Measurements from ENCODE around the gene SPDYE2B. TPM values are rescaled to one million over a fixed set of nuclear protein-coding genes. Genes with fewer than 3 reads are reported as not detected.
A peak's percentile ranks its signal among the peaks of the same experiment; 100 is the strongest.
"Not testable (repeated sequence)": the region's sequence is repeated elsewhere in the genome, so short reads cannot be mapped to it uniquely, and the experiment has no call there.

The SPDYE2B gene
- total RNA-seq, 1 experiment from 2014 or later: not detected

GRCh38 chr7:102638848-102639247 is 11.3 kb upstream of the SPDYE2B start:
- DNase-seq (ENCODE audit: extremely low read depth, low read depth): not testable (repeated sequence)

GRCh38 chr7:102642691-102643090 is 7.4 kb upstream of the SPDYE2B start, which contains the start of gene UPK3BL1:
TSS of gene UPK3BL1 (minus strand) at chr7:102642791. CDS start at chr7:102642741, 50 bp downstream.
- DNase-seq (ENCODE audit: extremely low read depth, low read depth): not testable (repeated sequence)

- DNase-seq (ENCODE audit: extremely low read depth, low read depth): not testable (repeated sequence)
These were observed 6.7 kb upstream of the SPDYE2B start for GRCh38 chr7:102643404-102643803.

GRCh38 chr7:102647813-102648212 is 2.3 kb upstream of the SPDYE2B start:
- not testable (repeated sequence) for DNase-seq (ENCODE audit: extremely low read depth, low read depth)

- not testable (repeated sequence) for DNase-seq (ENCODE audit: extremely low read depth, low read depth)
These were observed 14.6 kb downstream of the SPDYE2B start for GRCh38 chr7:102664765-102665164.

- DNase-seq (ENCODE audit: extremely low read depth, low read depth): not testable (repeated sequence)
These were observed 16.7 kb downstream of the SPDYE2B start for GRCh38 chr7:102666850-102667249.

- not testable (repeated sequence) for DNase-seq (ENCODE audit: extremely low read depth, low read depth)
These were observed 17.4 kb downstream of the SPDYE2B start for GRCh38 chr7:102667523-102667922.

- DNase-seq (ENCODE audit: extremely low read depth, low read depth): peak; percentile 69
These were observed 21.2 kb downstream of the SPDYE2B start, which contains the start of gene POLR2J2 for GRCh38 chr7:102671166-102671955. TSS of gene POLR2J2 (minus strand) at chr7:102671663. CDS start at chr7:102671601, 62 bp downstream.

- DNase-seq (ENCODE audit: extremely low read depth, low read depth): not testable (repeated sequence)
These were observed 21.8 kb downstream of the SPDYE2B start for GRCh38 chr7:102671956-102672307.

- DNase-seq (ENCODE audit: extremely low read depth, low read depth): not testable (repeated sequence)
These were observed 23.4 kb downstream of the SPDYE2B start for GRCh38 chr7:102673447-102674067.

- not testable (repeated sequence) for DNase-seq (ENCODE audit: extremely low read depth, low read depth)
These were observed 25.4 kb downstream of the SPDYE2B start for GRCh38 chr7:102675545-102675944.

- not testable (repeated sequence) for DNase-seq (ENCODE audit: extremely low read depth, low read depth)
These were observed 30.7 kb downstream of the SPDYE2B start for GRCh38 chr7:102680780-102681179.

- DNase-seq (ENCODE audit: extremely low read depth, low read depth): not testable (repeated sequence)
These were observed 32.4 kb downstream of the SPDYE2B start for GRCh38 chr7:102682560-102682959.

GRCh38 chr7:102688299-102689036 is 38.3 kb downstream of the SPDYE2B start:
- DNase-seq (ENCODE audit: extremely low read depth, low read depth): not testable (repeated sequence)

GRCh38 chr7:102689436-102690282 is 39.5 kb downstream of the SPDYE2B start:
- DNase-seq (ENCODE audit: extremely low read depth, low read depth): not testable (repeated sequence)

- not testable (repeated sequence) for DNase-seq (ENCODE audit: extremely low read depth, low read depth)
These were observed 40.5 kb downstream of the SPDYE2B start for GRCh38 chr7:102690602-102691001.

- not testable (repeated sequence) for DNase-seq (ENCODE audit: extremely low read depth, low read depth)
These were observed 43.9 kb downstream of the SPDYE2B start for GRCh38 chr7:102694008-102694407.

- not testable (repeated sequence) for DNase-seq (ENCODE audit: extremely low read depth, low read depth)
These were observed 45.0 kb downstream of the SPDYE2B start for GRCh38 chr7:102695033-102695552.

GRCh38 chr7:102696009-102696408 is 45.9 kb downstream of the SPDYE2B start:
- DNase-seq (ENCODE audit: extremely low read depth, low read depth): not testable (repeated sequence)

All from NCI-H460 (cell line).